ENCODE measurements around the gene RNF220.

- TF ChIP-seq POLR2A (IDR thresholded peaks at IDR 0.05; ENCODE audit: low read depth, low read length), result no peak
- TF ChIP-seq TAF1 (IDR thresholded peaks at IDR 0.05; ENCODE audit: borderline replicate concordance, low read depth, low read length), result no peak
- TF ChIP-seq POLR2AphosphoS5 (IDR thresholded peaks at IDR 0.05; ENCODE audit: low read depth, low read length), result no peak
Measured at GRCh38 chr1:44375547-44375946, 29.5 kb upstream of the RNF220 start.

Measured in GM12892 (cell line).